IMR-90 (cell line): ENCODE results near the gene LSM6. TPM values are rescaled to one million over a fixed set of nuclear protein-coding genes. Genes with fewer than 3 reads are reported as not detected.

ENCODE experiments used
- ATAC-seq: fragments of 200-7000 bp; cut with Tn5 transposase; 2 replicates; pipeline ENCODE4 v1.9.1; 2020; ENCODE audit warnings: low read depth, mild to moderate bottlenecking, moderate library complexity
- BruUV-seq: library from RNA; stranded (reverse); fragments of 400-500 nt; replicated peaks from 2 replicates; lab custom pipeline; 2021; lab: Mats Ljungman, UMichigan
- CTCF ChIA-PET: fragments of 300-600 bp; formaldehyde crosslinking; extraction: SDS; loops from one replicate; lab custom pipeline; 2021; ENCODE audit warnings: antibody characterized with exemption; lab: Yijun Ruan, JAX
- POLR2A ChIA-PET: fragments of 300-600 bp; sonication (Branson Sonifier 250); formaldehyde crosslinking; loops from one replicate; lab custom pipeline; 2022; ENCODE audit warnings: antibody characterized with exemption; ENCODE audit not compliant: unreplicated experiment; lab: Charles Lee
- DNase-seq: peaks from one replicate; pipeline ENCODE4 v3.0.0; 2013
- H2AFZ ChIP-seq: replicated peaks from 2 replicates; pipeline ENCODE3; 2013; ENCODE audit warnings: low read length, mild to moderate bottlenecking; ENCODE audit not compliant: poor library complexity
- H2AK5ac ChIP-seq: 2 replicates; pipeline ENCODE4 v1.6.1; 2013; ENCODE audit warnings: low read depth, low read length, inconsistent platforms
- H2AK9ac ChIP-seq: replicated peaks from 2 replicates; pipeline ENCODE3; 2013; ENCODE audit warnings: mild to moderate bottlenecking, low read depth, low read length, moderate library complexity; ENCODE audit not compliant: poor library complexity
- H2BK120ac ChIP-seq: 2 replicates; pipeline ENCODE4 v1.6.1; 2013; ENCODE audit warnings: low read depth, low read length, inconsistent platforms
- H2BK15ac ChIP-seq: 3 replicates; pipeline ENCODE4 v1.6.1; 2013; ENCODE audit warnings: low read depth, low read length, inconsistent platforms
- H2BK20ac ChIP-seq: 2 replicates; pipeline ENCODE4 v1.6.1; 2013; ENCODE audit warnings: low read depth, mild to moderate bottlenecking, inconsistent platforms, low read length, moderate library complexity
- H2BK5ac ChIP-seq: 2 replicates; pipeline ENCODE4 v1.6.1; 2013; ENCODE audit warnings: mild to moderate bottlenecking, low read depth, low read length, inconsistent platforms; ENCODE audit not compliant: poor library complexity, severe bottlenecking
- H3K14ac ChIP-seq: replicated peaks from 2 replicates; pipeline ENCODE4 v1.6.1; 2013; ENCODE audit warnings: low read depth, low read length, inconsistent platforms
- H3K18ac ChIP-seq: 2 replicates; pipeline ENCODE4 v1.6.1; 2013; ENCODE audit warnings: low read depth, low read length, control low read depth
- H3K23ac ChIP-seq: 2 replicates; pipeline ENCODE4 v1.6.1; 2013; ENCODE audit warnings: low read depth, low read length, inconsistent platforms
- H3K27ac ChIP-seq: 2 replicates; pipeline ENCODE4 v1.5.1; 2013; ENCODE audit warnings: mild to moderate bottlenecking, control low read depth, low read length; ENCODE audit not compliant: insufficient read depth
- H3K27me3 ChIP-seq: 2 replicates; pipeline ENCODE4 v1.6.1; 2013; ENCODE audit warnings: low read length; ENCODE audit not compliant: control insufficient read depth, insufficient read depth
- H3K36me3 ChIP-seq: 2 replicates; pipeline ENCODE4 v1.6.1; 2013; ENCODE audit warnings: low read length, mixed read lengths; ENCODE audit not compliant: control insufficient read depth, insufficient read depth
- H3K4ac ChIP-seq: 2 replicates; pipeline ENCODE4 v1.6.1; 2013; ENCODE audit warnings: low read depth, low read length, inconsistent platforms
- H3K4me1 ChIP-seq: 2 replicates; pipeline ENCODE4 v1.6.1; 2013; ENCODE audit warnings: low read length, mixed read lengths; ENCODE audit not compliant: control insufficient read depth, insufficient read depth
- H3K4me2 ChIP-seq: 2 replicates; pipeline ENCODE4 v1.6.1; 2013; ENCODE audit warnings: low read depth, mild to moderate bottlenecking, control low read depth, low read length, moderate library complexity
- H3K4me3 ChIP-seq: 2 replicates; pipeline ENCODE4 v1.5.1; 2013; ENCODE audit warnings: low read depth, mild to moderate bottlenecking, control low read depth, low read length, moderate library complexity; ENCODE audit not compliant: insufficient read depth
- H3K56ac ChIP-seq: 2 replicates; pipeline ENCODE4 v1.6.1; 2013; ENCODE audit warnings: low read length, inconsistent platforms; ENCODE audit not compliant: insufficient read depth; ENCODE audit errors: extremely low read depth
- H3K79me1 ChIP-seq, 2 experiments: 2 replicates each; pipeline ENCODE4 v1.6.1; 2013; ENCODE audit warnings: low read length in 2 of 2, inconsistent platforms in 1 of 2, low read depth in 1 of 2
- H3K9ac ChIP-seq: 2 replicates; pipeline ENCODE4 v1.6.1; 2013; ENCODE audit warnings: low read depth, low read length, control low read depth
- H3K9me1 ChIP-seq: 2 replicates; pipeline ENCODE4 v1.6.1; 2013; ENCODE audit warnings: low read length, inconsistent platforms; ENCODE audit not compliant: insufficient read depth
- H3K9me3 ChIP-seq: 2 replicates; pipeline ENCODE4 v1.6.1; 2013; ENCODE audit warnings: low read length; ENCODE audit not compliant: control insufficient read depth, insufficient read depth
- H4K20me1 ChIP-seq: 2 replicates; pipeline ENCODE4 v1.6.1; 2013; ENCODE audit warnings: low read length, inconsistent platforms; ENCODE audit not compliant: insufficient read depth
- H4K5ac ChIP-seq: 2 replicates; pipeline ENCODE4 v1.6.1; 2013; ENCODE audit warnings: mild to moderate bottlenecking, low read depth, low read length, control low read depth
- H4K8ac ChIP-seq, 2 experiments: 2 replicates each; pipeline ENCODE4 v1.6.1; 2013; ENCODE audit warnings: low read depth in 2 of 2, low read length in 2 of 2, control low read depth in 1 of 2, inconsistent platforms in 1 of 2
- H4K91ac ChIP-seq: 2 replicates; pipeline ENCODE4 v1.6.1; 2013; ENCODE audit warnings: low read depth, low read length, inconsistent platforms; ENCODE audit not compliant: insufficient read depth
- CEBPB ChIP-seq: IDR thresholded peaks from 2 replicates; pipeline ENCODE4 v1.6.1; 2012; ENCODE audit warnings: low read depth, low read length, improper control_type of control experiment
- FOS ChIP-seq: fragments of 150-350 bp; IDR thresholded peaks from 2 replicates; pipeline ENCODE4 v1.6.1; 2016; ENCODE audit warnings: low read depth, low read length
- MAFK ChIP-seq: IDR thresholded peaks from 2 replicates; pipeline ENCODE4 v1.6.1; 2012; ENCODE audit warnings: low read depth, low read length, improper control_type of control experiment
- MXI1 ChIP-seq: IDR thresholded peaks from 2 replicates; pipeline ENCODE4 v1.6.1; 2012; ENCODE audit warnings: low read depth, mild to moderate bottlenecking, low read length, moderate library complexity, borderline replicate concordance
- NFE2L2 ChIP-seq: fragments of 150-350 bp; IDR thresholded peaks from 2 replicates; pipeline ENCODE4 v1.6.1; 2016; ENCODE audit warnings: low read depth, mild to moderate bottlenecking, low read length
- RFX5 ChIP-seq: IDR thresholded peaks from 2 replicates; pipeline ENCODE4 v1.8.0; 2012; ENCODE audit warnings: low read depth, mild to moderate bottlenecking, low read length, moderate library complexity
- SMC3 ChIP-seq: fragments of 150-350 bp; IDR thresholded peaks from 2 replicates; pipeline ENCODE4 v1.6.1; 2016; ENCODE audit warnings: low read depth, mild to moderate bottlenecking, antibody characterized with exemption, low read length, moderate library complexity
- WGBS, 2 experiments: methylation state at CpG; one replicate each; pipeline versions ENCODE4 v1.1.5 to v1.1.7; 2013; ENCODE audit warnings: missing lambda C conversion rate in 2 of 2; ENCODE audit not compliant: insufficient read length in 1 of 2; ENCODE audit errors: extremely low coverage in 2 of 2; 5-methylcytosine and 5-hydroxymethylcytosine counted together
- dilution Hi-C: fragments of 300-500 bp; cut with HindIII; formaldehyde crosslinking; loops from one replicate; pipeline ENCODE4 v1.14.3; 2018; ENCODE audit warnings: low sequenced_read_pairs; ENCODE audit not compliant: unreplicated experiment
- in situ Hi-C: fragments of 300-500 bp; cut with MboI; formaldehyde crosslinking; loops from 3 replicates; pipeline ENCODE4 v1.14.3; 2019; ENCODE audit warnings: low sequenced_read_pairs, inconsistent platforms, mixed read lengths
- intact Hi-C: fragments of 100-400 bp; cut with micrococcal nuclease; formaldehyde crosslinking; loops from 2 replicates; pipeline ENCODE4 v1.10.0; 2022
- polyA plus RNA-seq, 3 experiments: library from polyadenylated mRNA; depleted of rRNA; stranded (reverse); fragments of >200 nt; gene quantifications; 2 replicates each; pipeline ENCODE4 v1.2.3, GENCODE V29; 2012; ENCODE audit warnings: low replicate concordance in 1 of 3
- total RNA-seq: library from RNA; depleted of rRNA; stranded (reverse); fragments of >200 nt; gene quantifications from 2 replicates; pipeline ENCODE4 v1.2.3, GENCODE V29; 2012; rRNA removed

LSM6 gene
- total and polyA plus RNA-seq, 2 of the 4 experiments (the other 2 are of a cell fraction), result 13.4 to 17.4 TPM

GRCh38 chr4:146238107-146238506, 62.6 kb downstream of the LSM6 start:
- Histone ChIP-seq H3K4me2 (no peak overlapping the region), H3K56ac (no peak overlapping the region), H3K36me3 (no peaks in the 10 kb centered on the region), H3K27ac (no peak overlapping the region), H3K9ac (no peak overlapping the region), H3K9me3 (no peaks in the 10 kb centered on the region), H4K20me1 (no peaks in the 10 kb centered on the region), H4K91ac (no peak overlapping the region), H3K14ac (no peak overlapping the region), H2AK9ac (no peak overlapping the region), H4K8ac (no peak overlapping the region), H2BK120ac (no peak overlapping the region), H2BK15ac (no peak overlapping the region), H3K23ac (no peak overlapping the region), H2AFZ (no peak overlapping the region), H3K79me1 (no peaks in the 10 kb centered on the region), H3K9me1 (peaks cover 6% of the 10 kb centered on the region), H3K27me3 (no peaks in the 10 kb centered on the region), H2AK5ac (no peak overlapping the region), H3K18ac (no peak overlapping the region), H3K4me3 (no peak overlapping the region), H3K4ac (no peak overlapping the region), H3K4me1 (peaks cover 7% of the 10 kb centered on the region), H4K5ac (no peak overlapping the region), H2BK20ac (no peak overlapping the region), H2BK5ac (no peak overlapping the region)
- CTCF ChIA-PET, result interaction anchor here (0.6 kb wide), 1 partner anchor 689 kb away, joined by 9 read pairs; no protein-coding TSS in a partner anchor
- in situ Hi-C loops, result no loop called here
- TF ChIP-seq MXI1 (no peak), FOS (no peak), NFE2L2 (no peak), MAFK (no peak), SMC3 (no peak), CEBPB (no peak), RFX5 (no peak)
- ATAC-seq (no peak), DNase-seq (no peak)
- intact Hi-C loops, result no loop called here
- no CpG with 5 or more reads among the region's 3 CpGs for WGBS, 2 experiments
- no TSS peak for BruUV-seq
- dilution Hi-C loops, result no loop called here
- POLR2A ChIA-PET, result no interaction called here

Other genes starting within 250 kb of the LSM6 start
- gene ZNF827, start 236.9 kb upstream of the LSM6 start, total RNA-seq, result 6.6 and 6.7 TPM in 2 replicates
- gene ZNF827, start 236.9 kb upstream of the LSM6 start, polyA plus RNA-seq (2012; rRNA removed), result 31.7 and 37.5 TPM in 2 replicates
- gene REELD1, start 38.8 kb downstream of the LSM6 start, total RNA-seq, result not detected in 2 replicates
- not detected in 2 replicates for gene REELD1, start 38.8 kb downstream of the LSM6 start, polyA plus RNA-seq (2012; rRNA removed)